ENCODE measurements around the gene POR. TPM values are rescaled to one million over a fixed set of nuclear protein-coding genes. Genes with fewer than 3 reads are reported as not detected.
A peak's percentile ranks its signal among the peaks of the same experiment; 100 is the strongest.
"Not testable (repeated sequence)": the region's sequence is repeated elsewhere in the genome, so short reads cannot be mapped to it uniquely, and the experiment has no call there.

Gene POR
- total RNA-seq, 4 donors from 2014 or later = 66.6 to 244 (median 107) TPM

DNA sequence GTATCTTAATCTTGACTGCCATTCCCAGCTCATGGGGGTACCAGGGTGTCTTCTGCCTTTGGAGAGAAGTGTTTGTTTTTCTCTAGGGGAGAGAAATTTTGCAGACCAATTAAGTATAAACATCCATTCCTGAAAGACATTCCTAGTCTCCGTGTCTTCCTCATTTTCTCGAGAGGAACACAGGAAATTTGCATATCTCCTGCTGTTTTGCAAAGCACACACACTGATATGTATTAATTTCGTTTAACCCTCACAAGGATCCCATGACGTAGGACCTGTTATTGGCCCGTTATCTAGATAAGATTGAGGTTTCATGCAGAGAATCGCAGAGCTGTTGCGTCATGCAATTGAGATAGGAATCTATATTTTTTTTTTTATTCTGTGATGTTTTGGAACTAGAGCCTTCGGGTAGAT is 35.2 kb upstream of the POR start:
- 13 to 15% methylated on average over 8 of the region's 8 CpGs for WGBS, 2 donors
- Histone ChIP-seq H3K27me3 (no peaks in the 10 kb centered on the region), H3K9me3 (no peaks in the 10 kb centered on the region), H3K27ac (peak overlapping the region in 3 of 4 donors; percentile 77 to 92 (median 82)), H3K36me3 (peaks cover 0 to 38% (median 6%) of the 10 kb centered on the region in 3 donors), H3K4me3 (peak overlapping the region; percentile 50 to 96 (median 88)), H3K4me1 (peaks cover 0 to 32% (median 11%) of the 10 kb centered on the region in 4 donors)
- TF ChIP-seq EP300 (IDR thresholded peaks at IDR 0.05) (no peak), POLR2A (IDR thresholded peaks at IDR 0.05) (no peak), CTCF (IDR thresholded peaks at IDR 0.05) (no peak)
- no peak for DNase-seq (ENCODE audit: low spot score in 2 of 2)

- peak overlapping the region in 3 of 4 donors; percentile 50 to 96 (median 82) for H3K4me3 ChIP-seq
- H3K4me1 ChIP-seq = peaks cover 0 to 32% (median 11%) of the 10 kb centered on the region in 4 donors
- H3K27ac ChIP-seq = peak overlapping the region in 2 of 4 donors; percentile 77 to 92
- TF ChIP-seq POLR2A (IDR thresholded peaks at IDR 0.05) (no peak), EP300 (IDR thresholded peaks at IDR 0.05) (no peak), CTCF (IDR thresholded peaks at IDR 0.05) (no peak)
- H3K9me3 ChIP-seq = no peaks in the 10 kb centered on the region
- WGBS, 2 donors = 78 to 86% methylated on average over 4 of the region's 4 CpGs
- no peak for DNase-seq (ENCODE audit: low spot score in 2 of 2)
- H3K36me3 ChIP-seq = peaks cover 0 to 43% (median 6%) of the 10 kb centered on the region in 3 donors
- no peaks in the 10 kb centered on the region for H3K27me3 ChIP-seq
Observed at GRCh38 chr7:75880242-75880641, 34.7 kb upstream of the POR start.

- no peaks in the 10 kb centered on the region for H3K27me3 ChIP-seq
- no peaks in the 10 kb centered on the region for H3K9me3 ChIP-seq
- TF ChIP-seq CTCF (IDR thresholded peaks at IDR 0.05) (no peak), EP300 (IDR thresholded peaks at IDR 0.05) (no peak), POLR2A (IDR thresholded peaks at IDR 0.05) (no peak)
- peaks cover 0 to 56% (median 6%) of the 10 kb centered on the region in 3 donors for H3K36me3 ChIP-seq
- H3K4me1 ChIP-seq = peaks cover 0 to 32% (median 11%) of the 10 kb centered on the region in 4 donors
- H3K27ac ChIP-seq = peak overlapping the region in 1 of 4 donors; percentile 39
- 80 to 81% methylated on average over 23 of the region's 23 CpGs for WGBS, 2 donors
- no peak overlapping the region for H3K4me3 ChIP-seq
- no peak for DNase-seq (ENCODE audit: low spot score in 2 of 2)
Observed at GRCh38 chr7:75881436-75882095, 33.4 kb upstream of the POR start.

DNA sequence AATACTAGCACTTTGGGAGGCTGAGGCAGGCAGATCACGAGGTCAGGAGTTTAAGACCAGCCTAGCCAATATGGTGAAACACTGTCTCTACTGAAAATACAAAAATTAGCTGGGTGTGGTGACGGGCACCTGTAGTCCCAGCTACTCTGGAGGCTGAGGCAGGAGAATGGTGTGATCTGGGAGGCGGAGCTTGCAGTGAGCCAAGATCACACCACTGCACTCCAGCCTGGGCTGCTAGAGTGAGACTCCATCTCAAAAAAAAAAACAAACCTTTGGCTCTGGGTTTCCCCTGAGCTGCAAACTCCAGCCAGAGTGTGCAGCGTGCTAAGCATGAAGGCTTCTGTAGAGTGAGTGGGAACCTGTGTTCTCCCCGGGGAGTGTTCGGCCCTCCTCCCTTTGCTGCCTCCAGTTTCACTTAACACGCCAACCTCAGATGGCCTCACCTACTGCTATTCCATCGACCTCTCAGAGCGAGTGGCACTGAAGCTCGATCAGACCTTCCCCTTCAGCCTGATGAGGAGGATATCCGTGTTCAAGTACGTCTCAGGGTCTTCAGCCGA is 31.6 kb upstream of the POR start:
- H3K4me3 ChIP-seq; H3K9me3 ChIP-seq; DNase-seq (ENCODE audit: low spot score in 2 of 2); H3K27me3 ChIP-seq; H3K27ac ChIP-seq: not testable (repeated sequence)
- peaks cover 0 to 74% (median 6%) of the 10 kb centered on the region in 3 donors for H3K36me3 ChIP-seq
- WGBS, 2 donors = 93 to 94% methylated on average over 13 of the region's 13 CpGs
- H3K4me1 ChIP-seq = peaks cover 0 to 34% (median 11%) of the 10 kb centered on the region in 4 donors

GRCh38 chr7:75884476-75884875 is 30.5 kb upstream of the POR start:
- Histone ChIP-seq H3K4me1 (peaks cover 0 to 42% (median 11%) of the 10 kb centered on the region in 4 donors), H3K27ac (peak overlapping the region in 1 of 4 donors; percentile 84), H3K9me3 (no peaks in the 10 kb centered on the region), H3K27me3 (no peaks in the 10 kb centered on the region), H3K4me3 (no peak overlapping the region), H3K36me3 (peaks cover 0 to 82% (median 6%) of the 10 kb centered on the region in 3 donors)
- TF ChIP-seq EP300 (IDR thresholded peaks at IDR 0.05) (no peak), POLR2A (IDR thresholded peaks at IDR 0.05) (no peak), CTCF (IDR thresholded peaks at IDR 0.05) (no peak)
- WGBS, 2 donors = 81 to 93% methylated on average over 5 of the region's 5 CpGs
- no peak for DNase-seq (ENCODE audit: low spot score in 2 of 2)
